Muscle of leg (tissue), 11 donors: ENCODE results near the gene SPOCK1. TPM values are rescaled to one million over a fixed set of nuclear protein-coding genes. Genes with fewer than 3 reads are reported as not detected.

Source experiments
- DNase-seq: peaks from one replicate; pipeline ENCODE4 v3.0.0; 2013
- H3K27ac ChIP-seq: one replicate; pipeline ENCODE4 v1.5.1; 2013; ENCODE audit warnings: mild to moderate bottlenecking, low read length, control low read depth
- H3K27me3 ChIP-seq: one replicate; pipeline ENCODE4 v1.6.1; 2013; ENCODE audit warnings: low read length; ENCODE audit not compliant: control insufficient read depth, insufficient read depth
- H3K36me3 ChIP-seq: one replicate; pipeline ENCODE4 v1.6.1; 2013; ENCODE audit warnings: low read length; ENCODE audit not compliant: control insufficient read depth, insufficient read depth
- H3K4me1 ChIP-seq: one replicate; pipeline ENCODE4 v1.6.1; 2013; ENCODE audit warnings: low read length; ENCODE audit not compliant: control insufficient read depth, insufficient read depth
- H3K4me3 ChIP-seq: one replicate; pipeline ENCODE4 v1.5.1; 2013; ENCODE audit warnings: low read length, control low read depth
- H3K9me3 ChIP-seq: replicated peaks from 2 replicates; pipeline ENCODE4 v1.6.1; 2013; ENCODE audit warnings: low read depth, low read length; ENCODE audit not compliant: control insufficient read depth
- WGBS: methylation state at CpG from one replicate; pipeline ENCODE4 v1.1.5; 2013; ENCODE audit warnings: missing lambda C conversion rate; ENCODE audit not compliant: insufficient coverage; 5-methylcytosine and 5-hydroxymethylcytosine counted together
- polyA plus RNA-seq, 8 donors: library from polyadenylated mRNA; unstranded; fragments of 120-200 nt; gene quantifications; one replicate each; pipeline versions ENCODE4 v1.2.1 to v1.2.3, GENCODE V29; 2013; ENCODE audit warnings: inconsistent platforms in 1 of 8, low replicate concordance in 1 of 8; ENCODE audit not compliant: insufficient read length in 8 of 8, insufficient read depth in 1 of 8
- total RNA-seq: library from RNA; stranded (reverse); fragments of 120-200 nt; gene quantifications from one replicate; pipeline ENCODE4 v1.2.4, GENCODE V29; 2013

The SPOCK1 gene
- total and polyA plus RNA-seq, 9 donors = 2.3 to 14.8 (median 4.6) TPM

DNA sequence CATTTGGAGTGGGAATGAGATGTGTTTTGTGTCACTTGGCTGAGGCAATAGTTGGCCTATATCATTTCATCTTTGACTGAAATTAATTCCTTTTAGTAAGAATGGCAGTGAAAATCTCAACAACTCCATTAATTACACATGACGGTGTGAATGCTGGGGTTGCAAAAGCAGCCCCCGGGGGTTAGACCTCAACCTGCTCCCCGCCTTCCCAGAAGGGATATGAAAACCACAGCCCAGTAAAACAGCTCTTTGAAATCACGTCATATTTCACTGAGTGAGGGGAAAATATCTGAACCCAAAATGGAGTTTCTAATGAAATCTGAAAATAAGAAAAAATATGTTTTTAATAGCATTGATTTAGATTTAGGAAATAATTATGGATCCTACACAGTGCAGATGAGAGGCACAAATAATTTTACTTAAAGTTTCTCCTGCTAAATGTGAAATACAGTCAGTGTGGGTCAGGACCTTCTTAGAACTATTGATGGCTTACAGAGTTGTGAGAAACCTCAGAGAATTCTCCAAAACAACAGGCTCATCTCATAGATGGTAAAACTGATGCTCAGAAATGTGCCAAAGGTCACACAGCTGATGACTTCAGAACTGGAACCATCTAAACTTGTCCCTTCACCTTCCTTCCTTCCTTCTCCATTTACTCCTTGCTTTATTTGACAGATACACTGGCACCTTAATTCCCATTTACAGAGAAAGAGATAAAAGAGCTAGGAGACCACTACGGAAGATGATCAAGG, 96.5 kb downstream of the SPOCK1 start:
- H3K9me3 ChIP-seq = no peaks in the 10 kb centered on the region
- no peaks in the 10 kb centered on the region for H3K36me3 ChIP-seq
- DNase-seq = no peak
- no peak overlapping the region for H3K27ac ChIP-seq
- no peak overlapping the region for H3K4me3 ChIP-seq
- no peaks in the 10 kb centered on the region for H3K27me3 ChIP-seq
- no peaks in the 10 kb centered on the region for H3K4me1 ChIP-seq
- no CpG with 5 or more reads among the region's 5 CpGs for WGBS

DNA sequence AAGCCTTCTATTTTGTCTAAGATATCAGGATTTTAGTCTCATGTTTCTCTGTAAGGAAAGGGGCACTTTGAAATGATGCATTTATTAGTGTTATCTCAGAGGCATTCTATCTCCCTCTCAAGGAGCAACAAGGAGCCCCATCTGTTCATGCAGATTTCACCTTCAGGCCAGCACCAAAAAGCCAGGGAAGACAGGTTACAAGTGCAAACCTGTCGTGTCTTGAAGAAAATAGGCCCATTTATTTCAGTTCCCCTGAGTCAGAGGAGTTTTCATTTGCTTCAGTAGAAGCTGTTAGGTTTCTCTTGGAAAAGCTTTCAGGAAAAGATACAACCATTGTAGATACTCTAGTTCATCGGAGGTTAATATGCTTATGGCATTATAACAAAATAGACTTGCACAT, 97.2 kb downstream of the SPOCK1 start:
- WGBS = no CpG with 5 or more reads among the region's 2 CpGs
- no peaks in the 10 kb centered on the region for H3K27me3 ChIP-seq

DNA sequence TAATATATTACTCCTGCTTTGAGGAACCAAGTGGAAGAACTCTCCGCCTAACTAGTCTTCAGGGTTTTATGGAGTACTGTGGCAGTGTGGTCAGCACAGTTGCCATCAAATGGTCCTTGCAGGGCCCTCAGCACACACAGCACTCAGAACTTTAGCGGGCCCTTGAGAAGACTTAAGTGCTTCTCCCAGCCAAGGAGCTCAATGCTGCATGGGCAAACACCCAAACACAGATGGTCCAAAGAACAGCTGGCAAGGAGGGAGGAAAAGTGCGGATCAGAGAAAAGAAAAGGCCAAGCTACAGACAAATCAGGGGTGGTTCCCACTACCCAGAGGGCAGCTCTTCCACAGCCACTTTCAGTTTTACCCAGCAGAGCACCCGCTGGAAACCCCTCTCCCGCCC, 98.6 kb downstream of the SPOCK1 start:
- Histone ChIP-seq H3K4me3 (no peak overlapping the region), H3K4me1 (no peaks in the 10 kb centered on the region), H3K27me3 (no peaks in the 10 kb centered on the region), H3K27ac (no peak overlapping the region), H3K36me3 (no peaks in the 10 kb centered on the region), H3K9me3 (no peaks in the 10 kb centered on the region)
- no peak for DNase-seq
- 87% methylated on average over 3 of the region's 5 CpGs for WGBS

More for the DNA sequence above, 97.2 kb downstream of the SPOCK1 start:
- Histone ChIP-seq H3K9me3 (no peaks in the 10 kb centered on the region), H3K4me3 (no peak overlapping the region), H3K36me3 (no peaks in the 10 kb centered on the region), H3K27ac (no peak overlapping the region), H3K4me1 (no peaks in the 10 kb centered on the region)
- no peak for DNase-seq

DNA sequence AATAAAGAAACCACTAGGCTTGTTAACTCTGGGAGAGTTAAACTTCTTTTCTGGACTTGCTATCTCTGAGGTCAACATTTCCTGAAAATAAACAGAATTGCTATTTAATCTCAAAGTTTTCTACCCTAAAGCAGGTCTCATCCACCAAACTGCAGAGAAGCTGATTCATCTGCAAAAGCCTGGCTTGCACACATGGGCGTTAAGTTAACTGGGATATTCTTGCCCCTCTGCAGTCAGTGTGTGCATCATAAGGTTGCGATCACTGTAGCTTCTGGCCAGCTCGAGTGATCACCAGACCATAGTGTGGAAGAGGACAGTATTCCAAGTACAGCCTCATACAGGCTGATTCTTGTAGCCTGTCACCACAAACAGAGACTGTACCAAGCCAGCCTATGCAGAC, 99.2 kb downstream of the SPOCK1 start:
- Histone ChIP-seq H3K27ac (no peak overlapping the region), H3K4me1 (no peaks in the 10 kb centered on the region), H3K36me3 (no peaks in the 10 kb centered on the region), H3K27me3 (no peaks in the 10 kb centered on the region), H3K9me3 (no peaks in the 10 kb centered on the region), H3K4me3 (no peak overlapping the region)
- WGBS = 89% methylated on average over 3 of the region's 3 CpGs
- DNase-seq = no peak

DNA sequence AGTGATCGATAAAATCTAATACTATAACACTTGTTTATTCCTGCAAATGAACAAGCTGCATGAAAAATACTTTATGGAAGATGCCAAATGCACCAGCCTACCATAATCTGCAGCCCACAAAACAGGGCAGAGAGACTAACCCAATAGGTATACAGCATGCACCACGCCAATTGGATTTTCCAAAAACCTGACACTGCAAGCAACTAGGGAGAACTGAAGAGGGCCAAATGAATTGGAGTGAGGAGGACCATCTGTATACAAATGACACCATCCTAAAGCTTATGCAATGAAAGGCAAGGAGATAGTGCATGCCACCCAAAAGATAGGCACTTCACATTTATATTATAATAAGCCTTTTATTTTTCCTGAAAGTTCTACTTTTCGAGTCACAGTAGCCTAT, 100.4 kb downstream of the SPOCK1 start:
- H3K4me3 ChIP-seq = no peak overlapping the region
- DNase-seq = no peak
- WGBS = no CpG with 5 or more reads among the region's 3 CpGs
- H3K9me3 ChIP-seq = no peaks in the 10 kb centered on the region
- H3K4me1 ChIP-seq = no peaks in the 10 kb centered on the region
- H3K27ac ChIP-seq = no peak overlapping the region
- no peaks in the 10 kb centered on the region for H3K36me3 ChIP-seq
- no peaks in the 10 kb centered on the region for H3K27me3 ChIP-seq

DNA sequence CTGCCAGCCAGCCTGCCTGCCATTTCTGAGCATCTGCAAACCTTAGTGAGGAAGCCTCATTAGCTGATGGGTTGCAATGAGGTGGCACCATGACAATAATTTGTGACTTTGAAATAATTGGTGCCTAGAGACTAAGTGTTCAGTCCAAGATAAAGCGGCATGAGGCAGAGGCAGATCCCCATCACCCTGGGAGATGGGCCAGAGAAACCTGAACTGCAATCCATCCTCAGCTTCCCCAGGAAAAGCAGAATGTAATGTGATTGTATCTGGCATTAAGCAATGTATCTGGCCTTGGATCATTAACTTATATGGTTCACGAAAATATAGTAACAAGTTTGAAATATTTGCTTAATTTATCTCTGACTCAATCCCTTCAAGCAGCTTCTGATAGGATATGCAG, 101.0 kb downstream of the SPOCK1 start:
- whole genome bisulfite sequencing = 67% methylated on average over 1 of the region's 2 CpGs
- DNase-seq = no peak
- Histone ChIP-seq H3K4me1 (no peaks in the 10 kb centered on the region), H3K4me3 (no peak overlapping the region), H3K36me3 (no peaks in the 10 kb centered on the region), H3K9me3 (no peaks in the 10 kb centered on the region), H3K27me3 (no peaks in the 10 kb centered on the region), H3K27ac (no peak overlapping the region)

DNA sequence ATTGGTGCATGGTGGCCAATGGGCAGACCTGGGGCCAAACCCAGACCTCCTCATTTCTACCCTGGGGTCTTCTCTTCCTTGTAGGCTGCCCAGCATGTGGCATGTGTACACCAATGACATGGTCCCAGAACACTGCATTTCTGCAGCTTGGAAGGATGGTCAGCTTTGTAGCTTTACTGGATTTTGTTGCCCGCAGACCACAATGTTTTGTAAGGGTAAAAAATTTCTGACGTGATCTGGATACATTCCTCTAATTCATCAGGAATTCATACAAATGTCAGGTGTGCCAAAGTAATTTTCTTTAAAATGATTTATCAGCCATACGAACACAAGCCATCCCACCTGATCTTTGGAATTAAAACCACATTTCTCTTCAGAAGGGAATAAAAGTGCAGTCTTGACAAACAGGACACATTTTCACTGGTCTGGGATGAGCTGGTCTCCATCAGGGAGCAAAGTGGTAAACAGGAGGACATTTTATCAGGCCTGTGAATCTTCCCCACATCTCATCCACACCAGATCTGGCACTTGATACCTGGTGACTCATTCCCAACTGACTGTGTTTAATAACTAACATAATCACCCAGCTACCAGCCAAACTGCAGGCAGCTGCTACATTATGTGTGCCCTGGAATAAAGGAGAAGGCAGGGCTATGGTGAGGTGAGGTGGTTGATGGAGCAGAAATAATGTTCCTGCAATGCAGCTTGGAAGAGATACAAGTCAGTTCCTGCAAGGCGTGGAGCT, 103.9 kb downstream of the SPOCK1 start:
- Histone ChIP-seq H3K36me3 (no peaks in the 10 kb centered on the region), H3K27me3 (no peaks in the 10 kb centered on the region), H3K27ac (no peak overlapping the region), H3K4me1 (no peaks in the 10 kb centered on the region), H3K9me3 (no peaks in the 10 kb centered on the region), H3K4me3 (no peak overlapping the region)
- WGBS = 63% methylated on average over 1 of the region's 4 CpGs
- DNase-seq = no peak

DNA sequence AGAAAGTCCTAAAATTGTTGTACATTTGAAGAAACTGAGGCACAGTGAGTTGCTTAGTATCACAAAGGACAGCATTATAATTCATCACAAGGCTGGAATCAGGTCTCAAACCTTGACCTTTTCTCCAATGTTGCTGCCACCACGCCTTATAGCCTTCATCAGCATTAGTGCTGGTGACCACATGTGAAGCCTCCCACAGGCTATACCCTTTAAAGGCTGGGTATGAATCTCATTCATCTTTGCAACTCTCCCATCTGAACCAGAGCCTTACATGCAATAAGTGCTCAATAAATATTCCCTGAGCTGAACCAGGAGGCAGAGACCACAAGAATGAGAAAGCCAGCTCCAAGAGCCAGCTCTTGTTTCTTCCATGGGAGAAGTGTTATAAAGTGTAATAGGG, 104.7 kb downstream of the SPOCK1 start:
- no peak for DNase-seq
- H3K36me3 ChIP-seq = no peaks in the 10 kb centered on the region
- WGBS = 67% methylated on average over 1 of the region's 1 CpG
- H3K27ac ChIP-seq = no peak overlapping the region
- no peaks in the 10 kb centered on the region for H3K4me1 ChIP-seq
- H3K4me3 ChIP-seq = no peak overlapping the region
- no peaks in the 10 kb centered on the region for H3K9me3 ChIP-seq
- no peaks in the 10 kb centered on the region for H3K27me3 ChIP-seq

DNA sequence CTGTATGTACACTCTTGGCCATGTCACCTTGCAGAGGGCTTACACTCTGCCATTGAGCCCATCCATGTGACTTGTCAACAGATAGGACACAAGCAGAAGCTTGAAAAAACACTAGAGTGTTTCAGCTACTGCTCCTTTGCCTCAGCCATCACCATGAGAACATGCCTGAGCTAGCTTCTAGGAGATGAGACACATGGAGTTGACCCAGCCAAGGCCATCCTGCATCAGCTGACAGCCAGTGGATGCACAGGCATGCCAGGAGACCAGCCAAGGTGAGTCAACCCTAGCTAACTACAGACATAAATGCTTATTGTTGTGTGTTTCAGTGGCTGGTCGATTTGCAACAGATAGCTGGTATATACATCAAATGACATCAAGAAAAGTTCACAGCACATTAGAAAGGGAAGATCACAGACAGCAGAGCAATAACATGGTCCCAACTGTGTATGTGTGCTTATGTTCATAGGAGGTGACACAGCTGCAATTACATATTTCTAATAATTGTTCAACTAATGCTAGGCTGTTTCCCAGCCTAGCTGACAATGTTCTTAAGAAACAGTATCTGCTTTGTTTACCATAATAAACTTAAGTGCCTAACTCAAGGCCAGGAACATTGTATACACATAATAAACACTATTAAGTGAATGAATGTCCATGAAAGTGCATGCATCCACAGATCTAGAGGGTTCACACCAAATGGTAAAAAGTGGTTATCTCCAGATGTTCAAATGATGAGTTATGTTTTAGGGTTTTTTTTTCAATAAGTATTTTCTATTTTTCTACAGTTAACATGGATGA, 105.7 kb downstream of the SPOCK1 start:
- Histone ChIP-seq H3K9me3 (no peaks in the 10 kb centered on the region), H3K4me1 (no peaks in the 10 kb centered on the region), H3K27ac (no peak overlapping the region), H3K4me3 (no peak overlapping the region), H3K27me3 (no peaks in the 10 kb centered on the region), H3K36me3 (no peaks in the 10 kb centered on the region)
- no peak for DNase-seq
- WGBS = no CpG with 5 or more reads among the region's 1 CpG

DNA sequence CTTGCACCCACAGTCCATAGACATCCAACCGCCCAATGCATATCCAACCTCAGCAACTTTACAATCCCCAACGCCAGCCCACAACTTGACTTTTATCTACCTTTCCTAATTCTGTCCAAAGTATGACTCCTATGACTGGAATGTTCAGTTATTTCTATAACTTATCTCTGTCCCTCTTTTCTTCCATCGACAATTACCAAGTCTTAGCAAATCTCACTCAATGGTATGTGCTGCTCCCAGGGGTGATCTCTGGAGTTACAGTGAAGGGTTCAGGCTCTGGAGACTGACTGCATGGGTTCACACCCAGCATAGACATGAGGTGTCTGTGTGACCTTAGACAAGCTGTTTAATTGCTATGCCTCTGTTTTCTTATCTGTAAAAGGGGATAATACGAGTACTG, 106.9 kb downstream of the SPOCK1 start:
- Histone ChIP-seq H3K36me3 (no peaks in the 10 kb centered on the region), H3K27ac (no peak overlapping the region), H3K9me3 (no peaks in the 10 kb centered on the region), H3K27me3 (no peaks in the 10 kb centered on the region), H3K4me3 (no peak overlapping the region), H3K4me1 (no peaks in the 10 kb centered on the region)
- no peak for DNase-seq
- WGBS = 100% methylated on average over 1 of the region's 4 CpGs
